GM15510 (cell line): ENCODE measurements around the gene MAP1A.

ENCODE experiments used
- POLR2A ChIP-seq: IDR thresholded peaks from 3 replicates; pipeline ENCODE4 v1.6.1; 2011; ENCODE audit warnings: borderline replicate concordance; ENCODE audit not compliant: insufficient read length; ENCODE audit errors: extremely low read depth

Gene MAP1A

GRCh38 chr15:43499635-43500034 is 17.8 kb upstream of the MAP1A start:
- TF ChIP-seq POLR2A: no peak

- TF ChIP-seq POLR2A: no peak
Observed at GRCh38 chr15:43505738-43506137, 11.7 kb upstream of the MAP1A start.

- no peak for TF ChIP-seq POLR2A
Observed at GRCh38 chr15:43508421-43508820, 9.0 kb upstream of the MAP1A start.

- no peak for TF ChIP-seq POLR2A
Observed at GRCh38 chr15:43508991-43509659, 8.3 kb upstream of the MAP1A start.

DNA sequence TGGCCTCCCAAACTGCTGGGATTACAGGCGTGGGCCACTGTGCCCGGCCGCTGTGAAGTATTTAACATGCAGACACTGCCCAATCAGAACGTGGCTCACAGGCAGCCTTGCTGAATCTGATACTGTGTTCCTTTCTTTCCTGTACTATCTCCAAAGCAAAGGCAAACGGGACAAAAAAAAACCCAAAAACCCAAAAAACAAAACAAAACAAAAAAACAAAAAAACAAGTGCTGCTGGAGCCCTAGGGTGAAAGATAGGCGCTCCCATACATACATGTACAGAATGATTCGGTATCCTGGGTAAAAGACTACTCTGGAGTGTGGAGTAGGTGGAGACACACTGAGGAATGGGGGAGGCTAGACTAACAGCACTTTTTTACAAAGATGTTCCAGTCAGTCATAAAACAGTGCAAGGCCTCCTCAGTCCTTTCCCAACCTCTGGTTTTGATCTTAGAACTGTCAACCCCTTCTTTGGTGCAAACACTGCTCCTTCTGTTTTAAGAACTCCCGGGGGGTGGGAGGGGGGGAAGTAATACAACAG is 7.7 kb upstream of the MAP1A start:
- TF ChIP-seq POLR2A: no peak

GRCh38 chr15:43510200-43511011 is 7.0 kb upstream of the MAP1A start:
- TF ChIP-seq POLR2A: peak; percentile 48

DNA sequence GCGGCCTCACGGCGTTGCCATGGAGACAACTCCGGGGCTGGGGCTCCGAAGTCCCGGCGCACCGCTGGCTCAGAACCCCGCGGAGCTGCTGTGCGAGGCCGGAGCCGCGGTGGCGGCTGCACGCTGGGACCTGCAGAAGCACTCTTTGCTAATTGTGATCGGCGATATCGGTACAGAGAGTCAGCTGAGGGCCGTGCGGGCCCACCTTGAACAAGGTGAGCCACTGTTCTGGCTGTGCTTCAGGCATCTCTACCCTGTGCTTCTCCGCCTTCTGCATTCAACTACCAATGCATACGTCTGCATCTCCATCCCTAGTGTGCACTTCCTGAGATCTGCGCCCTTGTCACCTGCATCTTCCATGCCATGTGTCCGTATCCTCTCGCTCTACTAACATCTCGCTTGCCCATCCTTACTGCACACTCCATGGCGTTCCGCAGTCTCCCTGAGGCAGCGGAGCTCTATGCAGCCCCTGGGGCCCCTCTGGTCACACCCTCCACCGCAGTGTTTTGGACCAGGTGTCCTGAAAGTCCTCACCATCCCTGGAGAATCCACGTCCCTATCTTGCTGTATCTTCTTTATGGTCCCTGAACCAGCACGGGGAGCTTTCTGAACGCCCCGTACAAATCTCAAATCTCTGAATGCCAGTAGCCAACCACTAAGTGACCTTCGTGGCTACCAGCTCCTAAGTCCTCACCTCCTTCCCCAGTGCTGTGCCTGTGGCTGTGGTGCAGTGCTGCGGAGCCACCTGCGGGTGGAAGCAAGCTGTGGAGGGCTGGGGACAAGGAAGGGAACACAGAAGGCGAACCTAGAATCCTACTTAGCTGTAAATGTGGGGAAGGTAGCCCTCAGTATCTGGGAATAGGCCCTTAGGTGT is 6.2 kb upstream of the MAP1A start:
- TF ChIP-seq POLR2A: no peak

GRCh38 chr15:43513550-43513949 is 3.9 kb upstream of the MAP1A start:
- no peak for TF ChIP-seq POLR2A

DNA sequence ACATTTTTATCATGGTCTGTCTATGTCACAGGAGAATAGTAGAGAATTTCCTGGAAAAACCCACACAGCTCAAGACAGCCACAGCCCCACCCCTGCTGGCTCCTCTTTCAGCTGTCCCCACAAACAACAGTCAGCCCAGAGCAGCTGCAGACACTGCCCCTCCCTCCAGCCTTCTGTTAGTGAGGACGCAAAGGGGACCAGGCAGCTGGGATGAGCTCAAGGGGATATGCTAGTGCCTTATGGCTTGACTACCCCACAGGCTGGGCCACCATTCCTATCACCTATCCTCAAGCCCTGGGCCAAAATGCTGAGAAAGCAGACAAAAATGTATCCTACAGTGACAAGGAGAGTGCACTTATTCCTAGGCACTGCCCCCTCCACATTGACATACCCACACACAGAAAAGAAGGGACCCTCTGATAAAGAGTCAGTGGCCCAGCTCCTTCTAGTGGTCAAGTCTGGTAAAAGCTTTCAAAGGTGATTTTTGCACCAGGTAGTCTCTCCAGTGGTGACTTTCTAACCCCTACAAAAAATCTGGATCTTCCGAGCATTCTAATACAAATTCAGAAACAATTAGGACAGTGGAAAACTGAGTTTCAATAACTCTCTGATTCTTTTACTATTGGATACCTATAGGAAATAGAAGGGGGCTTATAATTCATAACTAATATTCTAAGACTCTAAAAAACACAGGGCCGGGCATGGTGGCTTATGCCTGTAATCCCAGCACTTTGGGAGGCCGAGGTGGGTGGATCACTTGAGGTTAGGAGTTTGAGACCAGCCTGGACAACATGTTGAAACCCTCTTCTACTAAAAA is 3.0 kb upstream of the MAP1A start:
- TF ChIP-seq POLR2A: no peak

DNA sequence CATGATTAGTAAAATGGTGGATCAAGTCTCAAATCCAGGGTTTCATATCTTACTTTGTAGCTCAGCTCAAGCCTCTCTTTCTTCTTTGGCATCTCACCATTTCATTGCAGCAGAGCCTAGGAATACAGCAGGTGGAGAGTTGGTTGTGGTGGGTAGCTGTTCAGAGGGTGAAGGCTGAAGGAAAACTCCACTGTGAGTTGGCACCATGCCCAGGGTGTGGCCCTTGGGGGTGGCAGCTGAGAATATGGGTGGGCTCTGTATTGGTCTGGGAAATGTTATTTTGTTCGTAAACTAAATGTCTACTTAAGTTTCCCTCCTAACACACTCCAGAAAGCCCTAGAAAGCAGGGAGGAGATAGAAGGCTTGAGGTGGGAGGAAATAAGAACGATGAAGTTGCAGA is 1.7 kb upstream of the MAP1A start:
- TF ChIP-seq POLR2A: no peak

DNA sequence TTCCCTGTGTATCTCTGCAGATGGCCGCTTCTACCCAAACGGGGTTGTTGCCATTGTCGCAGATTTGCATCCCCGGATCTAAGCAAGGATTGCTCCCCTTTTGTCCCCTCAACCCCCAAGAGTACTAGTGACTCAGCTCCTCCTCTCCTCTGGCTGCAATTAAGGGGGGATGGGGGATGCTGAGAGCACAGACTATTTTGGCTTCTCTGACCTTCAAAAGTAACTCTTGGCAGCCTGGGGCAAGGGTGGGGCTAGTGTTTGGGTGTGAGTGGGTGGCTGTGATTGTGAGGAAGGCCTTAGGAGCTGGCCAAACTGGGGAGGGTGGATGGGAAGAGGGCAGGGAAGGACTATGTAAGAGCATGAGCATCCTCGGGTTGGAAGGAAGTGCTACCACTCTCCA is 1.2 kb upstream of the MAP1A start:
- TF ChIP-seq POLR2A: no peak

GRCh38 chr15:43516801-43517353 is 531 bp upstream of the MAP1A start:
- no peak for TF ChIP-seq POLR2A

GRCh38 chr15:43518197-43518761 is 871 bp downstream of the MAP1A start:
- TF ChIP-seq POLR2A: no peak

DNA sequence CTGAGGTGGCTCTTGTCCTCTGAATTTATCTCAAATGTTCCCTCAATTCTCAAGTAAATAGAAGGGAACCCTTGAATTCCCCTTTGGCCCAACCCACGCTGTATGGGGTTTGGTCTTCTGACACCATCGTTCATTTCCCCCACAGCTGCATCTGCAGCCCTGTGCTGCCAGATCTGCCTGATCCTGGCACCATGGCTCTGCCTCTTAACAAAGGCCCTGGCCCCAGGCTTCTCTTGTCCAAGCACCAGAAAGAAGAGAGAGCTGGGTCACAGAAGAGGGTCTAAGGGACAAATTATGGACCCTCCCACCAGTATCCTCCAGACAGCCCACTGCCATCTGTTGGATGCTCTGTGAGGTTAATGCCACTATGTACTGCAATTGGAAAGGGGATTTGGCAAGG is 1.8 kb downstream of the MAP1A start:
- TF ChIP-seq POLR2A: no peak

- TF ChIP-seq POLR2A: no peak
Observed at GRCh38 chr15:43520138-43520537, 2.7 kb downstream of the MAP1A start.
